ENCODE data around the gene RNF10. TPM values are rescaled to one million over a fixed set of nuclear protein-coding genes. Genes with fewer than 3 reads are reported as not detected.

The RNF10 gene
- total and polyA plus RNA-seq, 9 of the 15 experiments (the other 6 are each of a cell fraction or from before 2014, with no cell fraction given), result 43.0 to 139 (median 80.1) TPM

DNA sequence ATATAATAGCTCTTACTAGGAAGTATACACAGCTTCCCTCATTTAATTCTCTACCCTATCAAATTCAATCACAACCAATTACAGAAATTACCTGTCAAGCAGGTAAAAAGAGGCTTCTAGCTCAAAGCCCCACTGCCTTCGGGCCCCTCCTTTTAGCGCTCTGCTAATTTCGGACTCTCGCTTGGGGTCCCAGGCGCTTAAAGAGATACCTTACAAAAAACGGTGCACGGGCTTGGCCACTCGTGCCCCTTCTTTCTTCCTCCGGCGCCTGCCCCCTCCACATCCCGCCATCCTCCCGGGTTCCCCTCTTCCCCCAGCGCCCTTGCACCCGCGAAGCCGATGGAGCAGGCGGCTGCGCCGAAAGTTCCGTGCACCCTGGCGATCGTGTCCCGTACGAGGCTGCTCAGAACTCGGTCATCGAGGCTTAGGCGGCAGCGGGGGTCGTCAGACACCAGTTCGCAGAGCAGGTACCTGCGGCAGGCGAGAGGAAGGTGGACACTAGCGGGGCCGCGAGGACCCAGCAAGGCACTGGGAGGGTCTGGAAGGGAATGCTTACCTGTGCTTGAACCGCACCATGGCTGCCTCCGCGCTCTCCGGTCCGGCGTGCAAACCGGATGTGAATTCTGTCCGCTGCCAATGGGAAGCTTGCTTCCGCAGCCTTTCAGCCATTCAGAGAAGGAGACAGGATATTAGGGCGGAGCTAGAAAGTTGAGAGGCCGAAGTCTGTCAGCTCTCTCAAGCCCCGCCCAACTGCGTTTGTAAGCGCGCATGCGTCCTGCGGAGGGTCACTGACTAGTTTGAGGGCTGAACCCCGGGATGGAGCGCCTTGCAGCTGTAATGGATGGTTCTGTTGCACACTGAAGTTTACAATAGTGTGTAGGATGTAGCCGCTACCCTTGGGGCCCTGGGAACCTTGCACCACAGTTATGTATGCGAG lies 46.9 kb downstream of the RNF10 start, which contains the start of gene POP5 (continued):
- 0 out of 2 replicates have a peak, but pooled peaks have one; percentile 38 for TF ChIP-seq CREB1 (IDR thresholded peaks at IDR 0.05)
- TF ChIP-seq CREB1 (CRISPR knock-in tag; IDR thresholded peaks at IDR 0.05), result peak; percentile 63; the same call in 1 of the 2 replicates
- TF ChIP-seq, protein P1, sequence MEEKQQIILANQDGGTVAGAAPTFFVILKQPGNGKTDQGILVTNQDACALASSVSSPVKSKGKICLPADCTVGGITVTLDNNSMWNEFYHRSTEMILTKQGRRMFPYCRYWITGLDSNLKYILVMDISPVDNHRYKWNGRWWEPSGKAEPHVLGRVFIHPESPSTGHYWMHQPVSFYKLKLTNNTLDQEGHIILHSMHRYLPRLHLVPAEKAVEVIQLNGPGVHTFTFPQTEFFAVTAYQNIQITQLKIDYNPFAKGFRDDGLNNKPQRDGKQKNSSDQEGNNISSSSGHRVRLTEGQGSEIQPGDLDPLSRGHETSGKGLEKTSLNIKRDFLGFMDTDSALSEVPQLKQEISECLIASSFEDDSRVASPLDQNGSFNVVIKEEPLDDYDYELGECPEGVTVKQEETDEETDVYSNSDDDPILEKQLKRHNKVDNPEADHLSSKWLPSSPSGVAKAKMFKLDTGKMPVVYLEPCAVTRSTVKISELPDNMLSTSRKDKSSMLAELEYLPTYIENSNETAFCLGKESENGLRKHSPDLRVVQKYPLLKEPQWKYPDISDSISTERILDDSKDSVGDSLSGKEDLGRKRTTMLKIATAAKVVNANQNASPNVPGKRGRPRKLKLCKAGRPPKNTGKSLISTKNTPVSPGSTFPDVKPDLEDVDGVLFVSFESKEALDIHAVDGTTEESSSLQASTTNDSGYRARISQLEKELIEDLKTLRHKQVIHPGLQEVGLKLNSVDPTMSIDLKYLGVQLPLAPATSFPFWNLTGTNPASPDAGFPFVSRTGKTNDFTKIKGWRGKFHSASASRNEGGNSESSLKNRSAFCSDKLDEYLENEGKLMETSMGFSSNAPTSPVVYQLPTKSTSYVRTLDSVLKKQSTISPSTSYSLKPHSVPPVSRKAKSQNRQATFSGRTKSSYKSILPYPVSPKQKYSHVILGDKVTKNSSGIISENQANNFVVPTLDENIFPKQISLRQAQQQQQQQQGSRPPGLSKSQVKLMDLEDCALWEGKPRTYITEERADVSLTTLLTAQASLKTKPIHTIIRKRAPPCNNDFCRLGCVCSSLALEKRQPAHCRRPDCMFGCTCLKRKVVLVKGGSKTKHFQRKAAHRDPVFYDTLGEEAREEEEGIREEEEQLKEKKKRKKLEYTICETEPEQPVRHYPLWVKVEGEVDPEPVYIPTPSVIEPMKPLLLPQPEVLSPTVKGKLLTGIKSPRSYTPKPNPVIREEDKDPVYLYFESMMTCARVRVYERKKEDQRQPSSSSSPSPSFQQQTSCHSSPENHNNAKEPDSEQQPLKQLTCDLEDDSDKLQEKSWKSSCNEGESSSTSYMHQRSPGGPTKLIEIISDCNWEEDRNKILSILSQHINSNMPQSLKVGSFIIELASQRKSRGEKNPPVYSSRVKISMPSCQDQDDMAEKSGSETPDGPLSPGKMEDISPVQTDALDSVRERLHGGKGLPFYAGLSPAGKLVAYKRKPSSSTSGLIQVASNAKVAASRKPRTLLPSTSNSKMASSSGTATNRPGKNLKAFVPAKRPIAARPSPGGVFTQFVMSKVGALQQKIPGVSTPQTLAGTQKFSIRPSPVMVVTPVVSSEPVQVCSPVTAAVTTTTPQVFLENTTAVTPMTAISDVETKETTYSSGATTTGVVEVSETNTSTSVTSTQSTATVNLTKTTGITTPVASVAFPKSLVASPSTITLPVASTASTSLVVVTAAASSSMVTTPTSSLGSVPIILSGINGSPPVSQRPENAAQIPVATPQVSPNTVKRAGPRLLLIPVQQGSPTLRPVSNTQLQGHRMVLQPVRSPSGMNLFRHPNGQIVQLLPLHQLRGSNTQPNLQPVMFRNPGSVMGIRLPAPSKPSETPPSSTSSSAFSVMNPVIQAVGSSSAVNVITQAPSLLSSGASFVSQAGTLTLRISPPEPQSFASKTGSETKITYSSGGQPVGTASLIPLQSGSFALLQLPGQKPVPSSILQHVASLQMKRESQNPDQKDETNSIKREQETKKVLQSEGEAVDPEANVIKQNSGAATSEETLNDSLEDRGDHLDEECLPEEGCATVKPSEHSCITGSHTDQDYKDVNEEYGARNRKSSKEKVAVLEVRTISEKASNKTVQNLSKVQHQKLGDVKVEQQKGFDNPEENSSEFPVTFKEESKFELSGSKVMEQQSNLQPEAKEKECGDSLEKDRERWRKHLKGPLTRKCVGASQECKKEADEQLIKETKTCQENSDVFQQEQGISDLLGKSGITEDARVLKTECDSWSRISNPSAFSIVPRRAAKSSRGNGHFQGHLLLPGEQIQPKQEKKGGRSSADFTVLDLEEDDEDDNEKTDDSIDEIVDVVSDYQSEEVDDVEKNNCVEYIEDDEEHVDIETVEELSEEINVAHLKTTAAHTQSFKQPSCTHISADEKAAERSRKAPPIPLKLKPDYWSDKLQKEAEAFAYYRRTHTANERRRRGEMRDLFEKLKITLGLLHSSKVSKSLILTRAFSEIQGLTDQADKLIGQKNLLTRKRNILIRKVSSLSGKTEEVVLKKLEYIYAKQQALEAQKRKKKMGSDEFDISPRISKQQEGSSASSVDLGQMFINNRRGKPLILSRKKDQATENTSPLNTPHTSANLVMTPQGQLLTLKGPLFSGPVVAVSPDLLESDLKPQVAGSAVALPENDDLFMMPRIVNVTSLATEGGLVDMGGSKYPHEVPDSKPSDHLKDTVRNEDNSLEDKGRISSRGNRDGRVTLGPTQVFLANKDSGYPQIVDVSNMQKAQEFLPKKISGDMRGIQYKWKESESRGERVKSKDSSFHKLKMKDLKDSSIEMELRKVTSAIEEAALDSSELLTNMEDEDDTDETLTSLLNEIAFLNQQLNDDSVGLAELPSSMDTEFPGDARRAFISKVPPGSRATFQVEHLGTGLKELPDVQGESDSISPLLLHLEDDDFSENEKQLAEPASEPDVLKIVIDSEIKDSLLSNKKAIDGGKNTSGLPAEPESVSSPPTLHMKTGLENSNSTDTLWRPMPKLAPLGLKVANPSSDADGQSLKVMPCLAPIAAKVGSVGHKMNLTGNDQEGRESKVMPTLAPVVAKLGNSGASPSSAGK (IDR thresholded peaks at IDR 0.05), result peak; percentile 67
- peak; percentile 79 for TF ChIP-seq POLR2B (IDR thresholded peaks at IDR 0.05; ENCODE audit: low read depth, partially characterized antibody)
- no peak for TF ChIP-seq KLF6 (CRISPR knock-in tag; IDR thresholded peaks at IDR 0.05; ENCODE audit: borderline replicate concordance)
- TF ChIP-seq ASH1L (IDR thresholded peaks at IDR 0.05; ENCODE audit: borderline replicate concordance, low read depth, partially characterized antibody), result peak; percentile 28
- TF ChIP-seq ZNF717 (CRISPR knock-in tag; IDR thresholded peaks at IDR 0.05), result no peak
- TF ChIP-seq C11orf30 (IDR thresholded peaks at IDR 0.05; ENCODE audit: low read depth), result peak; percentile 72; the same call in 1 of the 2 replicates
- TF ChIP-seq, protein P2, sequence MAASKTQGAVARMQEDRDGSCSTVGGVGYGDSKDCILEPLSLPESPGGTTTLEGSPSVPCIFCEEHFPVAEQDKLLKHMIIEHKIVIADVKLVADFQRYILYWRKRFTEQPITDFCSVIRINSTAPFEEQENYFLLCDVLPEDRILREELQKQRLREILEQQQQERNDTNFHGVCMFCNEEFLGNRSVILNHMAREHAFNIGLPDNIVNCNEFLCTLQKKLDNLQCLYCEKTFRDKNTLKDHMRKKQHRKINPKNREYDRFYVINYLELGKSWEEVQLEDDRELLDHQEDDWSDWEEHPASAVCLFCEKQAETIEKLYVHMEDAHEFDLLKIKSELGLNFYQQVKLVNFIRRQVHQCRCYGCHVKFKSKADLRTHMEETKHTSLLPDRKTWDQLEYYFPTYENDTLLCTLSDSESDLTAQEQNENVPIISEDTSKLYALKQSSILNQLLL (CRISPR knock-in tag; IDR thresholded peaks at IDR 0.05; ENCODE audit: borderline replicate concordance), result no peak
- peak; percentile 91 for TF ChIP-seq GABPB1 (CRISPR knock-in tag; IDR thresholded peaks at IDR 0.05)
- TF ChIP-seq GATAD2B (IDR thresholded peaks at IDR 0.05; ENCODE audit: borderline replicate concordance), result no peak
- TF ChIP-seq ELF2 (CRISPR knock-in tag; IDR thresholded peaks at IDR 0.05), result peak; percentile 61

All from K562 (cell line).